ENCODE data around the gene MIPEP. TPM values are rescaled to one million over a fixed set of nuclear protein-coding genes. Genes with fewer than 3 reads are reported as not detected.

MIPEP gene
- total RNA-seq, 1 donor from 2014 or later = 14.0 TPM

GRCh38 chr13:23728807-23729206, 160.4 kb downstream of the MIPEP start:
- Mint-ChIP-seq H3K4me1 (ENCODE audit: unreplicated experiment) (peaks cover 4% of the 10 kb centered on the region), H3K9me3 (ENCODE audit: unreplicated experiment) (no peaks in the 10 kb centered on the region), H3K36me3 (ENCODE audit: unreplicated experiment) (no peaks in the 10 kb centered on the region), H3K27ac (ENCODE audit: unreplicated experiment) (no peak overlapping the region), H3K4me3 (ENCODE audit: unreplicated experiment) (no peak overlapping the region), H3K27me3 (ENCODE audit: unreplicated experiment) (no peaks in the 10 kb centered on the region)
- no peak for TF ChIP-seq CTCF (IDR thresholded peaks at IDR 0.05)
- no peak for DNase-seq (ENCODE audit: extremely low spot score, unreplicated experiment)

- peaks cover 13% of the 10 kb centered on the region for H3K4me1 Mint-ChIP-seq (ENCODE audit: unreplicated experiment)
- DNase-seq (ENCODE audit: extremely low spot score, unreplicated experiment) = no peak
- no peaks in the 10 kb centered on the region for H3K36me3 Mint-ChIP-seq (ENCODE audit: unreplicated experiment)
- no peaks in the 10 kb centered on the region for H3K9me3 Mint-ChIP-seq (ENCODE audit: unreplicated experiment)
- no peak for TF ChIP-seq CTCF (IDR thresholded peaks at IDR 0.05)
- no peaks in the 10 kb centered on the region for H3K27me3 Mint-ChIP-seq (ENCODE audit: unreplicated experiment)
- no peak overlapping the region for H3K4me3 Mint-ChIP-seq (ENCODE audit: unreplicated experiment)
- H3K27ac Mint-ChIP-seq (ENCODE audit: unreplicated experiment) = no peak overlapping the region
Observed at GRCh38 chr13:23725922-23726321, 163.3 kb downstream of the MIPEP start.

GRCh38 chr13:23724196-23724970, 164.8 kb downstream of the MIPEP start:
- Mint-ChIP-seq H3K4me3 (ENCODE audit: unreplicated experiment) (no peak overlapping the region), H3K27me3 (ENCODE audit: unreplicated experiment) (no peaks in the 10 kb centered on the region), H3K27ac (ENCODE audit: unreplicated experiment) (no peak overlapping the region), H3K4me1 (ENCODE audit: unreplicated experiment) (peaks cover 13% of the 10 kb centered on the region), H3K9me3 (ENCODE audit: unreplicated experiment) (no peaks in the 10 kb centered on the region), H3K36me3 (ENCODE audit: unreplicated experiment) (no peaks in the 10 kb centered on the region)
- TF ChIP-seq CTCF (IDR thresholded peaks at IDR 0.05) = no peak
- DNase-seq (ENCODE audit: extremely low spot score, unreplicated experiment) = no peak

GRCh38 chr13:23723471-23723870, 165.7 kb downstream of the MIPEP start:
- TF ChIP-seq CTCF (IDR thresholded peaks at IDR 0.05) = no peak
- H3K4me1 Mint-ChIP-seq (ENCODE audit: unreplicated experiment) = peaks cover 13% of the 10 kb centered on the region
- H3K27ac Mint-ChIP-seq (ENCODE audit: unreplicated experiment) = no peak overlapping the region
- H3K27me3 Mint-ChIP-seq (ENCODE audit: unreplicated experiment) = no peaks in the 10 kb centered on the region
- H3K36me3 Mint-ChIP-seq (ENCODE audit: unreplicated experiment) = no peaks in the 10 kb centered on the region
- no peaks in the 10 kb centered on the region for H3K9me3 Mint-ChIP-seq (ENCODE audit: unreplicated experiment)
- DNase-seq (ENCODE audit: extremely low spot score, unreplicated experiment) = no peak
- no peak overlapping the region for H3K4me3 Mint-ChIP-seq (ENCODE audit: unreplicated experiment)

- TF ChIP-seq CTCF (IDR thresholded peaks at IDR 0.05) = no peak
- Mint-ChIP-seq H3K27ac (ENCODE audit: unreplicated experiment) (no peak overlapping the region), H3K4me3 (ENCODE audit: unreplicated experiment) (no peak overlapping the region), H3K36me3 (ENCODE audit: unreplicated experiment) (no peaks in the 10 kb centered on the region), H3K9me3 (ENCODE audit: unreplicated experiment) (no peaks in the 10 kb centered on the region), H3K4me1 (ENCODE audit: unreplicated experiment) (peaks cover 13% of the 10 kb centered on the region), H3K27me3 (ENCODE audit: unreplicated experiment) (no peaks in the 10 kb centered on the region)
- DNase-seq (ENCODE audit: extremely low spot score, unreplicated experiment) = no peak
Observed at GRCh38 chr13:23722726-23723453, 166.3 kb downstream of the MIPEP start.
